Ectodermal cell (in vitro differentiated cells): Measurements from ENCODE around the gene TSPAN13.
A peak's percentile ranks its signal among the peaks of the same experiment; 100 is the strongest.

Experiments
- H3K27ac ChIP-seq: 2 replicates; pipeline ENCODE4 v1.7.0; 2013; ENCODE audit warnings: mild to moderate bottlenecking, low read depth, low read length; ENCODE audit not compliant: insufficient read depth, poor library complexity, severe bottlenecking
- H3K27me3 ChIP-seq: 2 replicates; pipeline ENCODE4 v1.7.0; 2013; ENCODE audit warnings: mild to moderate bottlenecking, low read length; ENCODE audit not compliant: insufficient read depth, control insufficient read depth, poor library complexity, severe bottlenecking
- H3K36me3 ChIP-seq: one replicate; pipeline ENCODE4 v1.7.0; 2013; ENCODE audit warnings: low read length; ENCODE audit not compliant: control insufficient read depth, insufficient read depth
- H3K4me1 ChIP-seq: one replicate; pipeline ENCODE4 v1.7.0; 2013; ENCODE audit warnings: low read length; ENCODE audit not compliant: control insufficient read depth, insufficient read depth
- H3K4me3 ChIP-seq: 2 replicates; pipeline ENCODE4 v1.7.0; 2013; ENCODE audit warnings: low read depth, low read length, control low read depth; ENCODE audit not compliant: insufficient read depth
- H3K9me3 ChIP-seq: 2 replicates; pipeline ENCODE4 v1.7.0; 2013; ENCODE audit warnings: mild to moderate bottlenecking, low read length, moderate library complexity; ENCODE audit not compliant: control insufficient read depth
- WGBS, 2 experiments: methylation state at CpG; one replicate each; pipeline ENCODE4 v1.1.7; 2013; ENCODE audit warnings: missing lambda C conversion rate in 2 of 2; 5-methylcytosine and 5-hydroxymethylcytosine counted together

TSPAN13 gene

GRCh38 chr7:16739863-16740622 is 13.5 kb upstream of the TSPAN13 start:
- 87 to 92% methylated on average over 5 of the region's 6 CpGs for WGBS, 2 experiments
- no peaks in the 10 kb centered on the region for H3K36me3 ChIP-seq
- no peak overlapping the region for H3K27ac ChIP-seq
- H3K4me1 ChIP-seq, result peaks cover 9% of the 10 kb centered on the region
- no peaks in the 10 kb centered on the region for H3K9me3 ChIP-seq
- no peaks in the 10 kb centered on the region for H3K27me3 ChIP-seq
- H3K4me3 ChIP-seq, result no peak overlapping the region

- Histone ChIP-seq H3K9me3 (no peaks in the 10 kb centered on the region), H3K4me1 (peaks cover 14% of the 10 kb centered on the region), H3K27ac (no peak overlapping the region), H3K27me3 (no peaks in the 10 kb centered on the region), H3K4me3 (no peak overlapping the region), H3K36me3 (no peaks in the 10 kb centered on the region)
- WGBS, 2 experiments, result 97 to 99% methylated on average over 3 of the region's 3 CpGs
Observed at GRCh38 chr7:16740623-16740953, 13.0 kb upstream of the TSPAN13 start.

- 100% methylated on average over 1 of the region's 1 CpG for WGBS, 2 experiments
- Histone ChIP-seq H3K27me3 (no peaks in the 10 kb centered on the region), H3K9me3 (no peaks in the 10 kb centered on the region), H3K27ac (no peak overlapping the region), H3K4me1 (peaks cover 16% of the 10 kb centered on the region), H3K4me3 (no peak overlapping the region), H3K36me3 (no peaks in the 10 kb centered on the region)
Observed at GRCh38 chr7:16740996-16741395, 12.6 kb upstream of the TSPAN13 start.

- no peaks in the 10 kb centered on the region for H3K9me3 ChIP-seq
- H3K4me1 ChIP-seq, result peaks cover 17% of the 10 kb centered on the region
- WGBS, 2 experiments, result 91 to 96% methylated on average over 1 of the region's 1 CpG
- no peak overlapping the region for H3K27ac ChIP-seq
- no peaks in the 10 kb centered on the region for H3K36me3 ChIP-seq
- H3K27me3 ChIP-seq, result no peaks in the 10 kb centered on the region
- no peak overlapping the region for H3K4me3 ChIP-seq
Observed at GRCh38 chr7:16741676-16742075, 11.9 kb upstream of the TSPAN13 start.

GRCh38 chr7:16742547-16742946 is 11.0 kb upstream of the TSPAN13 start:
- no peak overlapping the region for H3K4me3 ChIP-seq
- WGBS, 2 experiments, result 89% methylated on average over 3 of the region's 3 CpGs
- H3K27me3 ChIP-seq, result no peaks in the 10 kb centered on the region

GRCh38 chr7:16743236-16743635 is 10.3 kb upstream of the TSPAN13 start:
- H3K36me3 ChIP-seq, result no peaks in the 10 kb centered on the region
- H3K4me1 ChIP-seq, result peaks cover 22% of the 10 kb centered on the region
- WGBS, 2 experiments, result 94 to 96% methylated on average over 3 to 4 of the region's 4 CpGs
- H3K4me3 ChIP-seq, result no peak overlapping the region
- no peaks in the 10 kb centered on the region for H3K9me3 ChIP-seq
- H3K27ac ChIP-seq, result no peak overlapping the region
- no peaks in the 10 kb centered on the region for H3K27me3 ChIP-seq

More at GRCh38 chr7:16742547-16742946, 11.0 kb upstream of the TSPAN13 start:
- Histone ChIP-seq H3K27ac (no peak overlapping the region), H3K36me3 (no peaks in the 10 kb centered on the region), H3K4me1 (peaks cover 22% of the 10 kb centered on the region), H3K9me3 (no peaks in the 10 kb centered on the region)

- H3K4me1 ChIP-seq, result peaks cover 22% of the 10 kb centered on the region
- H3K36me3 ChIP-seq, result no peaks in the 10 kb centered on the region
- H3K9me3 ChIP-seq, result no peaks in the 10 kb centered on the region
- no peak overlapping the region for H3K4me3 ChIP-seq
- H3K27ac ChIP-seq, result peak overlapping the region; percentile 76
- WGBS, 2 experiments, result 83 to 87% methylated on average over 6 of the region's 6 CpGs
- H3K27me3 ChIP-seq, result no peaks in the 10 kb centered on the region
Observed at GRCh38 chr7:16744518-16745250, 8.9 kb upstream of the TSPAN13 start.

GRCh38 chr7:16745645-16746044 is 7.9 kb upstream of the TSPAN13 start:
- H3K27ac ChIP-seq, result peak overlapping the region; percentile 76
- 0% methylated on average over 1 of the region's 2 CpGs for whole genome bisulfite sequencing, 2 experiments
- no peaks in the 10 kb centered on the region for H3K27me3 ChIP-seq
- no peaks in the 10 kb centered on the region for H3K9me3 ChIP-seq
- no peaks in the 10 kb centered on the region for H3K36me3 ChIP-seq
- peaks cover 22% of the 10 kb centered on the region for H3K4me1 ChIP-seq
- no peak overlapping the region for H3K4me3 ChIP-seq

GRCh38 chr7:16747102-16747501 is 6.5 kb upstream of the TSPAN13 start:
- H3K36me3 ChIP-seq, result no peaks in the 10 kb centered on the region
- H3K4me1 ChIP-seq, result peaks cover 22% of the 10 kb centered on the region
- no peaks in the 10 kb centered on the region for H3K9me3 ChIP-seq
- no peaks in the 10 kb centered on the region for H3K27me3 ChIP-seq
- WGBS, 2 experiments, result 85 to 91% methylated on average over 1 of the region's 1 CpG
- H3K27ac ChIP-seq, result no peak overlapping the region
- H3K4me3 ChIP-seq, result no peak overlapping the region

- H3K27ac ChIP-seq, result peak overlapping the region; percentile 82
- H3K27me3 ChIP-seq, result peaks cover 11% of the 10 kb centered on the region
- 2 to 3% methylated on average over 57 to 58 of the region's 58 CpGs for WGBS, 2 experiments
- H3K4me3 ChIP-seq, result peak overlapping the region; percentile 86
- H3K9me3 ChIP-seq, result no peaks in the 10 kb centered on the region
- peaks cover 6% of the 10 kb centered on the region for H3K4me1 ChIP-seq
- no peaks in the 10 kb centered on the region for H3K36me3 ChIP-seq
Observed at GRCh38 chr7:16753932-16754855, 639 bp downstream of the TSPAN13 start.
